Kidney epithelial cell (primary cell): ENCODE results near the gene PDE2A. TPM values are rescaled to one million over a fixed set of nuclear protein-coding genes. Genes with fewer than 3 reads are reported as not detected.

Source experiments
- DNase-seq: peaks from one replicate; pipeline ENCODE4 v3.0.0-alpha.2; 2010; ENCODE audit warnings: low read depth
- H3K27me3 ChIP-seq: 2 replicates; pipeline ENCODE4 v1.6.0; 2011; ENCODE audit warnings: low read length; ENCODE audit not compliant: control insufficient read depth, insufficient read depth
- H3K36me3 ChIP-seq: 2 replicates; pipeline ENCODE4 v1.5.1; 2011; ENCODE audit warnings: low read length; ENCODE audit not compliant: control insufficient read depth, insufficient read depth
- H3K4me3 ChIP-seq: 2 replicates; pipeline ENCODE4 v1.5.1; 2011; ENCODE audit warnings: low read depth, mild to moderate bottlenecking, control low read depth, low read length
- total RNA-seq: library from RNA; depleted of rRNA; stranded (reverse); fragments of >200 nt; gene quantifications from 2 replicates; pipeline ENCODE4 v1.2.3, GENCODE V29; 2015
- TF ChIP-seq, protein P1 (sequence below): IDR thresholded peaks from 2 replicates; pipeline ENCODE4 v1.5.1; 2011; ENCODE audit warnings: mild to moderate bottlenecking, moderate library complexity, low read length, control low read depth, inconsistent platforms; ENCODE audit not compliant: insufficient read depth, poor library complexity, severe bottlenecking

The PDE2A gene
- total RNA-seq, 1 donor from 2014 or later = 4.3 TPM

DNA sequence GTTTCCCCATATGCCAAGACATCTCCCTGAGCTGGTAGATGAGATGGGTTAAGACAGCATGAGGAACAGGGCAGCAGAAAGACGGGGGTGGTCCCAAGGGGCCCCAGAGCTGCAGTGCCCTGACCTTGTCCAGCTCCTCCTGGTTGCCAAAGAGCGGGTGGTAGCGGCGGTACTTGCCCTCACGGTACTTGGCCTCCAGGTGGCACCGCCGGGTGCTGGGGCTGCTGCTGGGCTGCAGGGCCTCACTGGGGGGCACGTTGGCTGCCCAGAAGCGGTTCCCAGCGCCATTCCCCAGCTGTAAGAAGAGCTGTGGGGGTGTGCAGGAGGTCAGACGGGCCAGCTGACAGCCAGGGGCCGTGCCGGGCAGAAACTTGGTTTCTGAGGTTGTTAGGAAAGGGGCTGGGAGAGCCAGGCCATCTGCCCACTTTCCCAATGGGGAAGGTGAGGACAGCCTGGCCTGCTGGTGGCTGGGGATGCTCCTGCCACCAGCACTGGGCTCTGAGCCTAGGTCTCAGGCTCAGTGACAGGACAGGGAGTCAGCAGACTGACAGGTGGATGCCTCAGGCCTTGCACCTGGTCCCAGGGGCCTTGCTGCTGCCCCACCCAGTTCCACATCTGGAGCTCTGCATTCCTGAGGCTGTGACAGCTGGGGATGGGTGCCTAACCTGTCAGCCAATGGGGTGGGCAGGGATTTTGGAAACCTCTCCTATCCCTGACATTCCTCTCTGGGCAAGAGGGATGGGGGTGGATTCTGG is 30.0 kb upstream of the PDE2A start:
- H3K36me3 ChIP-seq = no peaks in the 10 kb centered on the region

DNA sequence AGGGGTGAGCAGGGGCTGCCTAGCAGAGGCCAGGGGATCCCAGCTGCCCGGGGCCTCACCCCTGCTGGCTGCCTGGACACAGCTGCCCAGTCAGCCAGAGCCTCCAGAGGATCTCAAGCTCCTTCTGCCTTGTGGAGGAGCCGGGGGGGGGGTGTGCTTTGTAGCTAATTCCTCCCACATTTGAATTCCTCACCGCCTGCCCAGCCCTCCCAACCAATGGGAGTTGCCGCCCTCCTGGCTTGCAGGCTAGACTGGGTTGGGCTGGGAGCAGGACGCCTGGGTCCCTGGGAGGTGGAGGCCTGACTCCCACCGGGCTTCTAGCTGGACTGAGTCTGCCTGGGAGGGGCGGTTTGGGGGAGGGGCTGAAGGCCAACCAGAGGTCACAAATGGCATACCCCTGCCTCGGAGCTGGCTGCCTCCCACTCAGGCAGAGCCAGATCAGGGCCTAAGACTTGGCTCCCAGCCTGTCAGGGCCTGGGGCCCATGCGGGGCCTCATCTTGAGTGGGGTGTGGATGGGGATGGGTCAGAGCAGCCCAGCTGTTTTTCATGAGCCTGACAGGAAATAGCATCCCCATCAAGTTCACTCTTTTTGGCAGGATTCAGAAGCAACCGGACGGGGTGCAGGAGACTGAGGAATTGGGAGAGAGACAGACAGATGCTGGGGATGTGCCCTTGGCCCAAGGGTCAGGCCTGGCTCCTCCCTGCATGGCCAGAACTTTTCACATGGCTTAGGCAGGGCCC is 29.2 kb upstream of the PDE2A start:
- no peak for DNase-seq
- Histone ChIP-seq H3K27me3 (no peaks in the 10 kb centered on the region), H3K4me3 (no peak overlapping the region), H3K36me3 (no peaks in the 10 kb centered on the region)
- TF ChIP-seq, protein P1, sequence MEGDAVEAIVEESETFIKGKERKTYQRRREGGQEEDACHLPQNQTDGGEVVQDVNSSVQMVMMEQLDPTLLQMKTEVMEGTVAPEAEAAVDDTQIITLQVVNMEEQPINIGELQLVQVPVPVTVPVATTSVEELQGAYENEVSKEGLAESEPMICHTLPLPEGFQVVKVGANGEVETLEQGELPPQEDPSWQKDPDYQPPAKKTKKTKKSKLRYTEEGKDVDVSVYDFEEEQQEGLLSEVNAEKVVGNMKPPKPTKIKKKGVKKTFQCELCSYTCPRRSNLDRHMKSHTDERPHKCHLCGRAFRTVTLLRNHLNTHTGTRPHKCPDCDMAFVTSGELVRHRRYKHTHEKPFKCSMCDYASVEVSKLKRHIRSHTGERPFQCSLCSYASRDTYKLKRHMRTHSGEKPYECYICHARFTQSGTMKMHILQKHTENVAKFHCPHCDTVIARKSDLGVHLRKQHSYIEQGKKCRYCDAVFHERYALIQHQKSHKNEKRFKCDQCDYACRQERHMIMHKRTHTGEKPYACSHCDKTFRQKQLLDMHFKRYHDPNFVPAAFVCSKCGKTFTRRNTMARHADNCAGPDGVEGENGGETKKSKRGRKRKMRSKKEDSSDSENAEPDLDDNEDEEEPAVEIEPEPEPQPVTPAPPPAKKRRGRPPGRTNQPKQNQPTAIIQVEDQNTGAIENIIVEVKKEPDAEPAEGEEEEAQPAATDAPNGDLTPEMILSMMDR = no peak

More for the DNA sequence above, 30.0 kb upstream of the PDE2A start:
- TF ChIP-seq, protein P1 = no peak
- no peak for DNase-seq
- no peaks in the 10 kb centered on the region for H3K27me3 ChIP-seq
- no peak overlapping the region for H3K4me3 ChIP-seq

DNA sequence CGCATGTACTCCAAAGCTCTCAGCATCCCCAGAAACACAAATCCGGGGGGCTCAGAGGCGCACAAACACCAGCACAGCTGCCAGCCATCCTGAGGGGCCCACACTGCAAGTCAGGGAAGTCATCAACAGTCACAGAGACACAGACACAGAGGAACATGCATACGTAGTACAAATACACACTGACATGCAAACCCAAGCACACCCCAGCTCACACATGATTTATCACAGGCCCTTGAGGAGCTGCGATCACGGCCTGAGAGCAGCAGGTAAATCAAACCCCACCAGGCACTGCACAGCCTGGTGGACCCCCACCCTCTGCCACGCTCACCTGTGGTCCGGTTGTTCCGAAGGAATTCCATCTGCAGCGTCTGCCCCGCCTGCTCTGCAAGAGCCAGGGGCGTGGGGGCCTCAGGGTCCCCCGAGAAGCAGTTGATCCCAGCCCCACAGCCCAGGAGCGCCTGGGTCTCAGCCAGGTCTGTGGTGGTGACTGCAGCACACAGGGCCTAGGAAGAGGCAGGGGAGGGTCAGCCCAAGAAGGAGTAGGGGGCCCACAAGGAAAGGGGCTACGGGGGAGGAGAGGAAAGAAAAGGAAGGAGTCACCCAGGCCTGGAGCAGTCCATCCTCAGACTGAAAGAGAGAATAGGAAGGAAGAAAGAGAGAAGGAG is 28.5 kb upstream of the PDE2A start:
- Histone ChIP-seq H3K36me3 (no peaks in the 10 kb centered on the region), H3K4me3 (no peak overlapping the region), H3K27me3 (no peaks in the 10 kb centered on the region)
- no peak for DNase-seq
- TF ChIP-seq, protein P1 = no peak

DNA sequence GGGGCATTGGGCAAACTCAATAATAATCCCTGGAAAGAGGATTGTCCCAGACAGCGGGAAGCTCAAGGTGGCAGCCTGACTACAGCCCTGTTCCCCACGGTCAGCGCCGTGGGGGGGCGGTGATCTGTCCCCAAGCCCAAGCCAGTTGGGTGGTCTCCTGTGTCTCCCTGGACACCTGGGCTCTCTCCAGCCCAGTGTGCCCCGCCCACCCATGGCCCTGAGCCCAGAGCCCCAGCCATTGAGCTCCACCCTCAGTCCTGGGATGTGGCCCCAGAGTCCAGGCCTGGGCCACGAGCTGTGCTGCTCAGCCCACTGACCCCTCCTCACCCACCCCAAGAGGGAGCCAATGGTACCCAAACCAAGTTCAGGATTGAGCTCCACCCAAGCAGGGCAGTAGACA is 27.9 kb upstream of the PDE2A start:
- TF ChIP-seq, protein P1 = no peak
- Histone ChIP-seq H3K36me3 (no peaks in the 10 kb centered on the region), H3K4me3 (no peak overlapping the region), H3K27me3 (no peaks in the 10 kb centered on the region)
- DNase-seq = no peak

DNA sequence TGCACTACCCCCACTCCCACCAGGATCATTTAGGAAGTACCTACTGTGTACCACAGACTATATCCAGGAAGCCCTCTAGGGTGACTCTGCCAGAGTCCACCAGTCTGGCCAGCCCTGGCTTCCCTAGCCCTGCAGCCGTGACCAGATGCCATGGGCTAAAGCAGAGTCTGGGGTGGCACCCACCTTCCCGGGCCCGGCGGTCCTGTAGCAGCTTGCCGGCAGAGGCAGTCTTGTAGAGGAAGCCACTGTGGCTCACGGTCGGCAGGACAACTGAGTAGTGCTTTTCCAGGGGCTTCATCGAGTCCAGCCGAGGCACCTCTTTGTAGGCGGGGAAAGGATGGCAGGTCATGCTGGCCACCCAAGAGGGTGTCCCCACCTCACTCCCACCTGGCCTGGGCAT is 27.2 kb upstream of the PDE2A start:
- TF ChIP-seq, protein P1 = no peak
- Histone ChIP-seq H3K36me3 (no peaks in the 10 kb centered on the region), H3K4me3 (no peak overlapping the region), H3K27me3 (no peaks in the 10 kb centered on the region)
- DNase-seq = no peak
